ENCODE measurements around the gene SAGE1.
"Not testable (repeated sequence)": the region's sequence is repeated elsewhere in the genome, so short reads cannot be mapped to it uniquely, and the experiment has no call there.

The SAGE1 gene

GRCh38 chrX:135893294-135893817 lies at the start of gene SAGE1, which contains the start of gene CT45A10:
Gene SAGE1 (plus strand): TSS chrX:135893716. CDS start chrX:135896243, 2,527 bp downstream.
Gene CT45A10 (minus strand): TSS chrX:135893444. CDS start chrX:135885344, 8,100 bp downstream.
- DNase-seq = no peak

- not testable (repeated sequence) for DNase-seq
Measured at GRCh38 chrX:135854438-135854837, 39.1 kb upstream of the SAGE1 start, which contains the start of gene CT45A8. Gene CT45A8 (minus strand): TSS chrX:135854538. CDS start chrX:135850783, 3,755 bp downstream.

- DNase-seq = not testable (repeated sequence)
Measured at GRCh38 chrX:135871712-135872111, 21.8 kb upstream of the SAGE1 start, which contains the start of gene CT45A9. Gene CT45A9 (minus strand): TSS chrX:135871812. CDS start chrX:135868061, 3,751 bp downstream.

- DNase-seq = not testable (repeated sequence)
Measured at GRCh38 chrX:135882741-135883140, 10.8 kb upstream of the SAGE1 start.

- DNase-seq = not testable (repeated sequence)
Measured at GRCh38 chrX:135888230-135888629, 5.3 kb upstream of the SAGE1 start.

GRCh38 chrX:135888976-135889375 lies 4.5 kb upstream of the SAGE1 start:
- not testable (repeated sequence) for DNase-seq

- DNase-seq = no peak
Measured at GRCh38 chrX:135890087-135890585, 3.4 kb upstream of the SAGE1 start.

- no peak for DNase-seq
Measured at GRCh38 chrX:135892781-135893180, 735 bp upstream of the SAGE1 start.

- DNase-seq = no peak
Measured at GRCh38 chrX:135910251-135910650, 16.7 kb downstream of the SAGE1 start.

- DNase-seq = no peak
Measured at GRCh38 chrX:135914404-135914803, 20.9 kb downstream of the SAGE1 start.

- DNase-seq = not testable (repeated sequence)
Measured at GRCh38 chrX:135920516-135920915, 27.0 kb downstream of the SAGE1 start.

- no peak for DNase-seq
Measured at GRCh38 chrX:135923353-135923752, 29.8 kb downstream of the SAGE1 start.

- DNase-seq = no peak
Measured at GRCh38 chrX:135927897-135928296, 34.4 kb downstream of the SAGE1 start.

- no peak for DNase-seq
Measured at GRCh38 chrX:135931644-135932487, 38.4 kb downstream of the SAGE1 start.

GRCh38 chrX:135944486-135944885 lies 51.0 kb downstream of the SAGE1 start:
- DNase-seq = no peak

- no peak for DNase-seq
Measured at GRCh38 chrX:135951291-135951690, 57.8 kb downstream of the SAGE1 start.
